Kidney epithelial cell (primary cell): ENCODE data around the gene MAVS. TPM values are rescaled to one million over a fixed set of nuclear protein-coding genes. Genes with fewer than 3 reads are reported as not detected.

Source experiments
- DNase-seq: peaks from one replicate; pipeline ENCODE4 v3.0.0-alpha.2; 2010; ENCODE audit warnings: low read depth
- H3K27me3 ChIP-seq: 2 replicates; pipeline ENCODE4 v1.6.0; 2011; ENCODE audit warnings: low read length; ENCODE audit not compliant: control insufficient read depth, insufficient read depth
- H3K36me3 ChIP-seq: 2 replicates; pipeline ENCODE4 v1.5.1; 2011; ENCODE audit warnings: low read length; ENCODE audit not compliant: control insufficient read depth, insufficient read depth
- H3K4me3 ChIP-seq: 2 replicates; pipeline ENCODE4 v1.5.1; 2011; ENCODE audit warnings: low read depth, mild to moderate bottlenecking, control low read depth, low read length
- total RNA-seq: library from RNA; depleted of rRNA; stranded (reverse); fragments of >200 nt; gene quantifications from 2 replicates; pipeline ENCODE4 v1.2.3, GENCODE V29; 2015
- TF ChIP-seq, protein P1 (sequence below): IDR thresholded peaks from 2 replicates; pipeline ENCODE4 v1.5.1; 2011; ENCODE audit warnings: mild to moderate bottlenecking, moderate library complexity, low read length, control low read depth, inconsistent platforms; ENCODE audit not compliant: insufficient read depth, poor library complexity, severe bottlenecking

The MAVS gene
- total RNA-seq, 1 donor from 2014 or later = 30.8 TPM

- TF ChIP-seq, protein P1, sequence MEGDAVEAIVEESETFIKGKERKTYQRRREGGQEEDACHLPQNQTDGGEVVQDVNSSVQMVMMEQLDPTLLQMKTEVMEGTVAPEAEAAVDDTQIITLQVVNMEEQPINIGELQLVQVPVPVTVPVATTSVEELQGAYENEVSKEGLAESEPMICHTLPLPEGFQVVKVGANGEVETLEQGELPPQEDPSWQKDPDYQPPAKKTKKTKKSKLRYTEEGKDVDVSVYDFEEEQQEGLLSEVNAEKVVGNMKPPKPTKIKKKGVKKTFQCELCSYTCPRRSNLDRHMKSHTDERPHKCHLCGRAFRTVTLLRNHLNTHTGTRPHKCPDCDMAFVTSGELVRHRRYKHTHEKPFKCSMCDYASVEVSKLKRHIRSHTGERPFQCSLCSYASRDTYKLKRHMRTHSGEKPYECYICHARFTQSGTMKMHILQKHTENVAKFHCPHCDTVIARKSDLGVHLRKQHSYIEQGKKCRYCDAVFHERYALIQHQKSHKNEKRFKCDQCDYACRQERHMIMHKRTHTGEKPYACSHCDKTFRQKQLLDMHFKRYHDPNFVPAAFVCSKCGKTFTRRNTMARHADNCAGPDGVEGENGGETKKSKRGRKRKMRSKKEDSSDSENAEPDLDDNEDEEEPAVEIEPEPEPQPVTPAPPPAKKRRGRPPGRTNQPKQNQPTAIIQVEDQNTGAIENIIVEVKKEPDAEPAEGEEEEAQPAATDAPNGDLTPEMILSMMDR = no peak
- H3K36me3 ChIP-seq = peaks cover 1% of the 10 kb centered on the region
- no peak for DNase-seq
- no peaks in the 10 kb centered on the region for H3K27me3 ChIP-seq
- H3K4me3 ChIP-seq = no peak overlapping the region
These were observed 75.8 kb downstream of the MAVS start for GRCh38 chr20:3922223-3922982.

DNA sequence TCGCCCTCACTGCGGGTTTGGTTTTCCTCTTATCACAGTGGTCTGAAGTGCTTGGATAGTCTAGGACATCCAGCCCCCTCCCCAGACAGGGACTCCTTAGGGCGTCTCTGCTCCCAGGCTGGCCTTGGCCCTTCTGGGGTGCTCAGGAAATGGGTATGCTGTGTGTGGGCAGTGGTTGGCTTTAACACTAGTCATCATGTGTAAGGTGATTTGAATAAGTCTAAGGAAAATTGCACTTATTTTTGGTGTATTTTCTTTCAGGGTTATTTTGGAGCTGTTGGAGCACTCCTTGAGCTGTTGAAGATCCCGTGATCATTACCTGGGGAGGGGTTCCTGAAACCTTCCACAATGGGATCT, 76.3 kb downstream of the MAVS start:
- H3K27me3 ChIP-seq = no peaks in the 10 kb centered on the region
- no peak for DNase-seq
- TF ChIP-seq, protein P1 = no peak
- H3K4me3 ChIP-seq = no peak overlapping the region
- H3K36me3 ChIP-seq = peaks cover 1% of the 10 kb centered on the region

- peaks cover 1% of the 10 kb centered on the region for H3K36me3 ChIP-seq
- no peak for DNase-seq
These were observed 77.2 kb downstream of the MAVS start for GRCh38 chr20:3923818-3924217.

DNA sequence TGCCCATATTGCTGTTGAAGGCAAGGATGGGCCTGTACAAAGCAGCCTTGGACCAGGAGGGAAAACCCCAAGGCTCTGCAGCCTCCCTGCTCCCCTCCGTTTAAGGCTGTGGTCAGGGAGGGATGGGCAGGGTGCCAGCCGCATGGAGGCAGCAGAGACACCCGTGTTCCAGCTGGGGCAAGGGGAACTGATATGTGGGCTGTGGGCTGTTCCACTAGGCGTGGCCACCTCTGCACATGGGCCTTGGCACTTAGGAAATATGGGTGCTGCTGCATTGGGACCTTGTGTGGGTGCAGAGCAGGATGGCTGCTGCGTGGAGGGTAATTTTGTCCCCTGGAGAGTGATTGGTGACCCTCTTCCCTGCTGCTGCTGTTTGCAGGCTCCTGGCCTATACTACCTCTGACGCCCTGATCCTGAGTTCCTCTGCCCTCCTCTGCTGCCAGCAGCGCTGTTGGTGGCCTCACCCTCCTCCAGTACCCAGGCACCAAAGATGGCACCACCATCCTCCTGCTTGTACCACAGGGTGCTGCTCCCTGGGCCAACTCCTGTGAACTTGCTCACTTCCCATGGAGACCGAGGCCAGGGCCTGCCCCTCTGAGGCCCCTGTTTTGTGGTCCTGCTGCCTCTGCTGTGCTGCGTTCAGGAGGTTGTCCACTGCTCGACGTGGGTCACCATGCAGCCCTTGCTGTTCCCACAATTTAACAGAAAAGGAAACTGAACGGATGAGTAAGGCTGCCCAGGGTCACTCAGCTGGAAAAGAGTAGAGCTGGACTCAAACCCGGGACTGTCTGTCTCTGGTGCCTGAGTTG, 77.9 kb downstream of the MAVS start:
- no peak overlapping the region for H3K4me3 ChIP-seq
- DNase-seq = no peak
- TF ChIP-seq, protein P1 = no peak
- no peaks in the 10 kb centered on the region for H3K27me3 ChIP-seq
- H3K36me3 ChIP-seq = peaks cover 1% of the 10 kb centered on the region

More at GRCh38 chr20:3923818-3924217, 77.2 kb downstream of the MAVS start:
- TF ChIP-seq, protein P1 = no peak
- H3K27me3 ChIP-seq = no peaks in the 10 kb centered on the region
- no peak overlapping the region for H3K4me3 ChIP-seq

GRCh38 chr20:3925113-3925695, 78.6 kb downstream of the MAVS start:
- DNase-seq = no peak
- Histone ChIP-seq H3K4me3 (no peak overlapping the region), H3K36me3 (peaks cover 1% of the 10 kb centered on the region), H3K27me3 (no peaks in the 10 kb centered on the region)
- TF ChIP-seq, protein P1 = no peak

Other genes starting within 250 kb of the MAVS start
- not detected in 2 replicates for gene GFRA4, start 183.4 kb upstream of the MAVS start, total RNA-seq
- gene ADAM33, start 164.8 kb upstream of the MAVS start, total RNA-seq = 0.13 and 0.41 TPM in 2 replicates
- gene SIGLEC1, start 134.2 kb upstream of the MAVS start, total RNA-seq = not detected in 2 replicates
- 0.08 and 0.68 TPM in 2 replicates for gene HSPA12B, start 114.1 kb upstream of the MAVS start, total RNA-seq
- 34.8 and 35.2 TPM in 2 replicates for gene ADISSP, start 79.1 kb upstream of the MAVS start, total RNA-seq
- gene SPEF1, start 65.4 kb upstream of the MAVS start, total RNA-seq = 0.07 TPM in 1 of 2 replicates, not detected in the other
- gene CENPB, start 60.1 kb upstream of the MAVS start, total RNA-seq = 66.2 and 73.3 TPM in 2 replicates
- gene CDC25B, start 50.5 kb upstream of the MAVS start, total RNA-seq = 8.3 and 13.0 TPM in 2 replicates
- gene AP5S1, start 26.3 kb upstream of the MAVS start, total RNA-seq = 13.7 and 15.0 TPM in 2 replicates
- 29.9 and 40.8 TPM in 2 replicates for gene PANK2, start 42.6 kb downstream of the MAVS start, total RNA-seq
- 14.8 and 22.0 TPM in 2 replicates for gene RNF24, start 168.7 kb downstream of the MAVS start, total RNA-seq